ENCODE results near the gene SLC1A7. TPM values are rescaled to one million over a fixed set of nuclear protein-coding genes. Genes with fewer than 3 reads are reported as not detected.

The SLC1A7 gene
- total and polyA plus RNA-seq, 2 of the 13 experiments (the other 11 are each of a cell fraction or from before 2014, with no cell fraction given), result 0.04 to 2.0 TPM

DNA sequence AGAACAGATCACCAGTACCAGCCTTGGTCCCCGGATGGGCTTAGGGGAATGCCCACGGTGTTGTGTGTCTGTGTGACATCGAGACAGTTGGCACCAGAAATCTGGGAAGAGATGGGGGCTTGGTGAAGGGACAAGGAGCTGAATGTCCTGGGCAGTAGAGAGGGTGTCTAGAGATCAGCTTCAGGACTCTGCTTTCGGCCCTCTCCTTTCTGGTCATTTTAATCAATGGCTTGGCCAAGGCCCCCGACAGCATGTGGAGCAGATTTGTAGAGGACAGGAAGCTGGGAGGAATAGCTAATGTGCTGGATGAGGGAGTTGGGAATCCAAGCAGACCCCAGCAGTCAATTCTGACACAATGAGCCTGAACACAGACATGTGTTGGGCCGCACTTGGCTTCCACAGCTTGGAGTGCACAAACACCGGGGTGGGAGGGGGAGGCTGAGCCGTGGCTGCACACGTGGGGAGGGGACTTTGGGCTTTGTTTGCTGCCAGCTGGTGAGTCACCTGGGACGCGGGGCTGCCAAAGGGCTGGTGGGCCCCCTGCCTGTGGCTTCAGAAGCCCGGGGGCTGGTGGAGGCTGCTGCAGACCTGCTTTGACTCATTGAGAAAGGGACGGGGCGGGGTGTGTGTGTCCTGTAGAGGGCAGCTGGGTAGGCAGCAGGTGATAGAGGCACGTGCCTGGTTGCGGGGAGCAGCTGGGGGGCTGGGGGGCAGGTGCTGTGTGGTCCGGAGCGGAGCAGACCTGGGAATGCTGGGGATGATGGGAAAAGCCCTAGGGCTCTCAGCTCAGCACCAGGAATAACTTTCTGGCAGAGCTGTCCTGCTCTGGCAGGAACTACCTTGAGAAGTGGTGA lies 20.9 kb downstream of the SLC1A7 start (continued):
- TF ChIP-seq, protein P1, sequence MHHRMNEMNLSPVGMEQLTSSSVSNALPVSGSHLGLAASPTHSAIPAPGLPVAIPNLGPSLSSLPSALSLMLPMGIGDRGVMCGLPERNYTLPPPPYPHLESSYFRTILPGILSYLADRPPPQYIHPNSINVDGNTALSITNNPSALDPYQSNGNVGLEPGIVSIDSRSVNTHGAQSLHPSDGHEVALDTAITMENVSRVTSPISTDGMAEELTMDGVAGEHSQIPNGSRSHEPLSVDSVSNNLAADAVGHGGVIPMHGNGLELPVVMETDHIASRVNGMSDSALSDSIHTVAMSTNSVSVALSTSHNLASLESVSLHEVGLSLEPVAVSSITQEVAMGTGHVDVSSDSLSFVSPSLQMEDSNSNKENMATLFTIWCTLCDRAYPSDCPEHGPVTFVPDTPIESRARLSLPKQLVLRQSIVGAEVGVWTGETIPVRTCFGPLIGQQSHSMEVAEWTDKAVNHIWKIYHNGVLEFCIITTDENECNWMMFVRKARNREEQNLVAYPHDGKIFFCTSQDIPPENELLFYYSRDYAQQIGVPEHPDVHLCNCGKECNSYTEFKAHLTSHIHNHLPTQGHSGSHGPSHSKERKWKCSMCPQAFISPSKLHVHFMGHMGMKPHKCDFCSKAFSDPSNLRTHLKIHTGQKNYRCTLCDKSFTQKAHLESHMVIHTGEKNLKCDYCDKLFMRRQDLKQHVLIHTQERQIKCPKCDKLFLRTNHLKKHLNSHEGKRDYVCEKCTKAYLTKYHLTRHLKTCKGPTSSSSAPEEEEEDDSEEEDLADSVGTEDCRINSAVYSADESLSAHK (CRISPR knock-in tag; IDR thresholded peaks at IDR 0.05; ENCODE audit: borderline replicate concordance), result no peak
- peak; percentile 93; the same call in 1 of the 2 replicates for TF ChIP-seq ZNF556 (CRISPR knock-in tag; IDR thresholded peaks at IDR 0.05; ENCODE audit: borderline replicate concordance)
- no peak for TF ChIP-seq MED13 (CRISPR knock-in tag; IDR thresholded peaks at IDR 0.05)
- TF ChIP-seq, protein P2, sequence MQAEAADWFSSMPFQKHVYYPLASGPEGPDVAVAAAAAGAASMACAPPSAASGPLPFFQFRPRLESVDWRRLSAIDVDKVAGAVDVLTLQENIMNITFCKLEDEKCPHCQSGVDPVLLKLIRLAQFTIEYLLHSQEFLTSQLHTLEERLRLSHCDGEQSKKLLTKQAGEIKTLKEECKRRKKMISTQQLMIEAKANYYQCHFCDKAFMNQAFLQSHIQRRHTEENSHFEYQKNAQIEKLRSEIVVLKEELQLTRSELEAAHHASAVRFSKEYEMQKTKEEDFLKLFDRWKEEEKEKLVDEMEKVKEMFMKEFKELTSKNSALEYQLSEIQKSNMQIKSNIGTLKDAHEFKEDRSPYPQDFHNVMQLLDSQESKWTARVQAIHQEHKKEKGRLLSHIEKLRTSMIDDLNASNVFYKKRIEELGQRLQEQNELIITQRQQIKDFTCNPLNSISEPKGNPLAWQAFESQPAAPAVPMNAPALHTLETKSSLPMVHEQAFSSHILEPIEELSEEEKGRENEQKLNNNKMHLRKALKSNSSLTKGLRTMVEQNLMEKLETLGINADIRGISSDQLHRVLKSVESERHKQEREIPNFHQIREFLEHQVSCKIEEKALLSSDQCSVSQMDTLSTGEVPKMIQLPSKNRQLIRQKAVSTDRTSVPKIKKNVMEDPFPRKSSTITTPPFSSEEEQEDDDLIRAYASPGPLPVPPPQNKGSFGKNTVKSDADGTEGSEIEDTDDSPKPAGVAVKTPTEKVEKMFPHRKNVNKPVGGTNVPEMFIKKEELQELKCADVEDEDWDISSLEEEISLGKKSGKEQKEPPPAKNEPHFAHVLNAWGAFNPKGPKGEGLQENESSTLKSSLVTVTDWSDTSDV (CRISPR knock-in tag; IDR thresholded peaks at IDR 0.05), result no peak
- TF ChIP-seq ELF3 (CRISPR knock-in tag; IDR thresholded peaks at IDR 0.05), result 0 out of 2 replicates have a peak, but pooled peaks have one; percentile 45
- 0 out of 2 replicates have a peak, but pooled peaks have one; percentile 42 for TF ChIP-seq ZNF329 (CRISPR knock-in tag; IDR thresholded peaks at IDR 0.05; ENCODE audit: low read depth)
- TF ChIP-seq NFE2L1 (CRISPR knock-in tag; IDR thresholded peaks at IDR 0.05; ENCODE audit: borderline replicate concordance), result no peak
- peak; percentile 79; the same call in 1 of the 2 replicates for TF ChIP-seq HOXA3 (CRISPR knock-in tag; IDR thresholded peaks at IDR 0.05)
- TF ChIP-seq PHF5A (CRISPR knock-in tag; IDR thresholded peaks at IDR 0.05; ENCODE audit: low read depth, unreplicated experiment), result peak; percentile 71
- no peak; the same call in 1 of the 2 replicates for TF ChIP-seq ZNF761 (CRISPR knock-in tag; conservative IDR thresholded peaks at IDR 0.05)
- TF ChIP-seq, protein P3, sequence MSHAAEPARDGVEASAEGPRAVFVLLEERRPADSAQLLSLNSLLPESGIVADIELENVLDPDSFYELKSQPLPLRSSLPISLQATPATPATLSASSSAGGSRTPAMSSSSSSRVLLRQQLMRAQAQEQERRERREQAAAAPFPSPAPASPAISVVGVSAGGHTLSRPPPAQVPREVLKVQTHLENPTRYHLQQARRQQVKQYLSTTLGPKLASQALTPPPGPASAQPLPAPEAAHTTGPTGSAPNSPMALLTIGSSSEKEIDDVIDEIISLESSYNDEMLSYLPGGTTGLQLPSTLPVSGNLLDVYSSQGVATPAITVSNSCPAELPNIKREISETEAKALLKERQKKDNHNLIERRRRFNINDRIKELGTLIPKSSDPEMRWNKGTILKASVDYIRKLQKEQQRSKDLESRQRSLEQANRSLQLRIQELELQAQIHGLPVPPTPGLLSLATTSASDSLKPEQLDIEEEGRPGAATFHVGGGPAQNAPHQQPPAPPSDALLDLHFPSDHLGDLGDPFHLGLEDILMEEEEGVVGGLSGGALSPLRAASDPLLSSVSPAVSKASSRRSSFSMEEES (CRISPR knock-in tag; IDR thresholded peaks at IDR 0.05), result peak; percentile 93
- TF ChIP-seq, protein P4, sequence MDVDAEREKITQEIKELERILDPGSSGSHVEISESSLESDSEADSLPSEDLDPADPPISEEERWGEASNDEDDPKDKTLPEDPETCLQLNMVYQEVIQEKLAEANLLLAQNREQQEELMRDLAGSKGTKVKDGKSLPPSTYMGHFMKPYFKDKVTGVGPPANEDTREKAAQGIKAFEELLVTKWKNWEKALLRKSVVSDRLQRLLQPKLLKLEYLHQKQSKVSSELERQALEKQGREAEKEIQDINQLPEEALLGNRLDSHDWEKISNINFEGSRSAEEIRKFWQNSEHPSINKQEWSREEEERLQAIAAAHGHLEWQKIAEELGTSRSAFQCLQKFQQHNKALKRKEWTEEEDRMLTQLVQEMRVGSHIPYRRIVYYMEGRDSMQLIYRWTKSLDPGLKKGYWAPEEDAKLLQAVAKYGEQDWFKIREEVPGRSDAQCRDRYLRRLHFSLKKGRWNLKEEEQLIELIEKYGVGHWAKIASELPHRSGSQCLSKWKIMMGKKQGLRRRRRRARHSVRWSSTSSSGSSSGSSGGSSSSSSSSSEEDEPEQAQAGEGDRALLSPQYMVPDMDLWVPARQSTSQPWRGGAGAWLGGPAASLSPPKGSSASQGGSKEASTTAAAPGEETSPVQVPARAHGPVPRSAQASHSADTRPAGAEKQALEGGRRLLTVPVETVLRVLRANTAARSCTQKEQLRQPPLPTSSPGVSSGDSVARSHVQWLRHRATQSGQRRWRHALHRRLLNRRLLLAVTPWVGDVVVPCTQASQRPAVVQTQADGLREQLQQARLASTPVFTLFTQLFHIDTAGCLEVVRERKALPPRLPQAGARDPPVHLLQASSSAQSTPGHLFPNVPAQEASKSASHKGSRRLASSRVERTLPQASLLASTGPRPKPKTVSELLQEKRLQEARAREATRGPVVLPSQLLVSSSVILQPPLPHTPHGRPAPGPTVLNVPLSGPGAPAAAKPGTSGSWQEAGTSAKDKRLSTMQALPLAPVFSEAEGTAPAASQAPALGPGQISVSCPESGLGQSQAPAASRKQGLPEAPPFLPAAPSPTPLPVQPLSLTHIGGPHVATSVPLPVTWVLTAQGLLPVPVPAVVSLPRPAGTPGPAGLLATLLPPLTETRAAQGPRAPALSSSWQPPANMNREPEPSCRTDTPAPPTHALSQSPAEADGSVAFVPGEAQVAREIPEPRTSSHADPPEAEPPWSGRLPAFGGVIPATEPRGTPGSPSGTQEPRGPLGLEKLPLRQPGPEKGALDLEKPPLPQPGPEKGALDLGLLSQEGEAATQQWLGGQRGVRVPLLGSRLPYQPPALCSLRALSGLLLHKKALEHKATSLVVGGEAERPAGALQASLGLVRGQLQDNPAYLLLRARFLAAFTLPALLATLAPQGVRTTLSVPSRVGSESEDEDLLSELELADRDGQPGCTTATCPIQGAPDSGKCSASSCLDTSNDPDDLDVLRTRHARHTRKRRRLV (CRISPR knock-in tag; IDR thresholded peaks at IDR 0.05), result 0 out of 2 replicates have a peak, but pooled peaks have one; percentile 53
- TF ChIP-seq ZSCAN12 (CRISPR knock-in tag; IDR thresholded peaks at IDR 0.05), result no peak
- TF ChIP-seq, protein P5, sequence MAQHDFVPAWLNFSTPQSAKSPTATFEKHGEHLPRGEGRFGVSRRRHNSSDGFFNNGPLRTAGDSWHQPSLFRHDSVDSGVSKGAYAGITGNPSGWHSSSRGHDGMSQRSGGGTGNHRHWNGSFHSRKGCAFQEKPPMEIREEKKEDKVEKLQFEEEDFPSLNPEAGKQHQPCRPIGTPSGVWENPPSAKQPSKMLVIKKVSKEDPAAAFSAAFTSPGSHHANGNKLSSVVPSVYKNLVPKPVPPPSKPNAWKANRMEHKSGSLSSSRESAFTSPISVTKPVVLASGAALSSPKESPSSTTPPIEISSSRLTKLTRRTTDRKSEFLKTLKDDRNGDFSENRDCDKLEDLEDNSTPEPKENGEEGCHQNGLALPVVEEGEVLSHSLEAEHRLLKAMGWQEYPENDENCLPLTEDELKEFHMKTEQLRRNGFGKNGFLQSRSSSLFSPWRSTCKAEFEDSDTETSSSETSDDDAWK (CRISPR knock-in tag; IDR thresholded peaks at IDR 0.05), result no peak

Data from HepG2 (cell line).